NB4 (cell line): ENCODE measurements around the gene FURIN.

Source experiments
- CTCF ChIP-seq: IDR thresholded peaks from one replicate; pipeline ENCODE4 v1.5.1; 2012; ENCODE audit warnings: low read depth, low read length
- POLR2A ChIP-seq: IDR thresholded peaks from 2 replicates; pipeline ENCODE4 v1.6.1; 2011; ENCODE audit warnings: mild to moderate bottlenecking; ENCODE audit not compliant: insufficient read length; ENCODE audit errors: extremely low read depth

GRCh38 chr15:90904746-90905145 is 36.4 kb downstream of the FURIN start:
- TF ChIP-seq CTCF (no peak), POLR2A (no peak)
